Myocyte (in vitro differentiated cells): ENCODE data around the gene ARHGAP18. TPM values are rescaled to one million over a fixed set of nuclear protein-coding genes. Genes with fewer than 3 reads are reported as not detected.

Experiments used
- DNase-seq: peaks from one replicate; pipeline ENCODE4 v3.0.0-alpha.2; 2012; ENCODE audit warnings: low read depth
- total RNA-seq: library from RNA; depleted of rRNA; stranded (reverse); fragments of >200 nt; gene quantifications from 2 replicates; pipeline ENCODE4 v1.2.3, GENCODE V29; 2014

The ARHGAP18 gene
- total RNA-seq, 1 donor from 2014 or later, result 17.1 TPM

DNA sequence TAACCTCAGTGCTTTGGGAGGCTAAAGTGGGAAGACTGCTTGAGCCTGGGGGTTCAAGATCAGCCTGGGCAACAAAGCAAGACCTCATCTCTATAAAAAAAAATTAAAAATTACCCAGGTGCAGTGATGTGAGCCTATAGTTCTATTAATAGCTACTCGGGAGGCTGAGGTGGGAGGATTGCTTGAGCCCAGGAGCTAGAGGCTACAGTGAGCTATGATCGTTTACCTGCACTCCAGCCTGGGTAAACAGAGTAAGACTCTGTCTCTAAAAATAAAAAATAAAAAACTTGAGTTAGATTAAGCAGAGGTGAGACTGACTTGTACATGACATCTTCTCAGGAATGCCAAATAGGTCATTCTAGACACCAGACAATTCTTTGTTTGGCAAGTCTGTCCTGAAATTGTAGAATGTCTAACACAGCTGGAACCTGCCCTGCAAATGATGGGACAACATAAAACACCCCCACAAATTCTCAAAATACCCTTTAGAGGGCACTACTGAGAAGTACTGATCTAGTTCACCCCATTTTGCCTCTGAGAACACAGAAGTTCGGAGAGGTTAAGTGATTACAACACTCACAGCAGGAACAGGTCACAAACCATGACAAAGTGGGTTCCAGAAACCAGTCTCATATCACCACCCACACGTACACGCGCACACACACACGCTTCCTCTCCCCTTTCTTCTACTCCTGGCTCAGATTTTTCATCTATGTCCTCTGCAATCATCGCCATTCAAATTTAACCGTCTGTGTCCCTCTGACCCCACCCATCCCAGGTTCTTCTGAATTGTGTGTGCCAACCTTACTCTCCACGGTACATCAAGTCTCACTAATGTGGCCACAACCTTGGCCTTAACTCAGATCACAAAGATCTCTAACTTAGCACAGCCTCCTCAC is 38.3 kb downstream of the ARHGAP18 start:
- no peak for DNase-seq

DNA sequence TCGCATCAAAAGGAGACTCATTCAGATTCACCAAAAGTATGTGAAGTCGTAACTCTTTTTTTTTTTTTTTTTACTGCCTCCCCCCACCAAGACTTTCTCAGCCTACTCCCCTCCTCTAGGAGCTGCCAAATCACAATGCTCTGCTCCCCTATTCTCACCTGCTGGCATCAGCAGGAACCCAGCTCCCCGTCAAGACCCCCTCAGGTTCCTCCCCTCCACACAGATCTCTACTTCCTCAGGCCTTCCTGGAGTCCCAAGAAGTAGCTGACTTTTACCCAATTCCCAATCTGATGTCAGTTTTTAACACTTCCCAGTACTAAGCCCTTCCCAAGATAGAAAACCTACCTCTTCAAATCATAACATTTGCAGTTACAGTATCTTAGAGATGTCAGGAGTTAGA is 39.3 kb downstream of the ARHGAP18 start:
- no peak for DNase-seq

DNA sequence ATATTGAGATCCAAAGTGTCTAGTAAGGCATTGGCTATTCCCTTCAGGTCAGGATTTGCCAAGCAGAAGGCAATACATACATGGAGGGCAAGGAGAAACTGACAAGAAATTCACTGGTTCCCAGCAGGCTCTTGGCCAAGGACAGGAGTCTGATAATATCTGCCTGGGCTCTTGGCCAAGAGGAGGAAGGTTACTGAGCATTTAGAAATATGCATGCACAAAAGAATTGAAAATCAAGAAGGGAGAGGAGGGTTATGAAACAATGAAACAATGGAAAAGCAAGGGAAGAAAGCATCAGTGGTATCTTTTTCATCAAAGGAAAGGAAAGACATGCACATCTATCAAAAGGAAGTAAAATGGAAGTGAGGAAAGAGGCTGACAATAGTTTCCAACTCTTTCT is 42.4 kb downstream of the ARHGAP18 start:
- no peak for DNase-seq

DNA sequence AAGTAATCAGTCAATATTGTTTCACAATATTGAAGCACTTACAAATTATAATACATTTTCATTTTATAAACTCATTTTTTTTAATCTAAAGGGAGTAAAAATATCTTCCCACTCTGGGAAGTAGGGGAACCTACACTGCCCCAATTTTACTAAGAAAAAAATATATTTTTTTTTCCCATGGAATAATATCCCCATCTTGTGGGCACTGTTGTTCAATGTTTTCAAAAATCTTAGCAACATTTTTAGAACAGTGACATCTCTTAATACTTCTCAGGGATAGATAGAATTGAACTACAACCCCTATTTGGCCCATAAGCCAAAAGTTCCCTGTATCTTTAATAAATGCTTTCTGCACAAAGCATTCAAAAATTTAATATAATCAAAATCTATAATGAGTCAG is 42.9 kb downstream of the ARHGAP18 start:
- DNase-seq, result no peak

DNA sequence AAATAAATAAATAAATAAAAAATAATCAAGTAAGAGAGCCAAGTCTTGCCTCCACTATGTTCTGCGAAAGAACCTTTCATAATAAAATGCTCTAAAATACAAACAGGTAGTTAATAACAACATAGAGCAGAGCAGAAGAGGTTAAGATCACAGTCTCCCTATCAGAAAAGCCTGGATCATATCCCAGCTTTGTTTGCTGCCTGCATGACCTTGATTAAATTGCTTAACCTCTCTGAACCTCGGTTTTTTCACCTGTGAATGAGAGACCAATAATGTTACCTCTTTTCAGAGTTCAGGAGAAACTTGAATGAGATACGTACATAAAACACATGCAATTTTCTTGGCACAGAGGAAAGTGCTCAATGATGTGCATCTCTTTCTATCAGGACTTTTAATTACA is 44.4 kb downstream of the ARHGAP18 start:
- no peak for DNase-seq

DNA sequence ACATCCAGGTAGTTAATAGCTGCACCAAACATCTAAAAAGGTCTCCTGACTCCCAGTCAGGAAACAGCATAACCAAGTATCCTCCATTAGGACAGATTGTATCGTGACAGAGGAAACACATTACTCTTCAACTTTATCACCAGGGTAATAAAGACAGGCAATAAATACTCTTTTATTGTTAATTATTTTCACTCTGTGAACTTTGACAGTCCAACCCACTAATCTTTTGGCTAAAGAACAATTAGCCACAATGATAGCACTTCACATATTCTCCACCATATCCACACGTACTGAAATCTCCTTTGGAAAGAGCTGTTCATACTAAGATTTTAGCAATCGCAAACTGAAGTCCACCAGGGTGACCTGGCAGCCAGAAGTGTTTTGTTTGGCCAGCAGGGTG is 46.4 kb downstream of the ARHGAP18 start:
- no peak for DNase-seq

DNA sequence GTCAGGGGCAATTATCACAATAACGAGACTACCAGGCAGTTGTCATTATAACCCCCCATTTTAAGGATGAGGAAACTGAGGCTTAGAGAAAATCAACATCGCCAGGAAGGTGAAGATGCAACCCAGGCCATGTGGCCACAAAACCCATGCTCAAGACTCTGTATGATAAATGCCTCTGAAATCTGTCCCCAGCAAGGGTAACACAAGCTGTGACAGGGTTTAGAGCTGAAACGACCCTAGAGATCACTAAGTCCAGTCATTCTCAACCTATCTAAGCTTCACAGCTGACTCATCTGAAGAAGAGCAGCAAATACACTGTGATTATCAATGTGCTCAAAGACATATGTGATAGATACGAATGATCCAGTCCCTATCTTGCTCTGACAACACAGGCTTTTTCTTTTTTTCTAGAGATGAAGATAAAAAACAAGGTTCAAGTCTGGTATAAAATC is 47.0 kb downstream of the ARHGAP18 start:
- DNase-seq, result no peak

DNA sequence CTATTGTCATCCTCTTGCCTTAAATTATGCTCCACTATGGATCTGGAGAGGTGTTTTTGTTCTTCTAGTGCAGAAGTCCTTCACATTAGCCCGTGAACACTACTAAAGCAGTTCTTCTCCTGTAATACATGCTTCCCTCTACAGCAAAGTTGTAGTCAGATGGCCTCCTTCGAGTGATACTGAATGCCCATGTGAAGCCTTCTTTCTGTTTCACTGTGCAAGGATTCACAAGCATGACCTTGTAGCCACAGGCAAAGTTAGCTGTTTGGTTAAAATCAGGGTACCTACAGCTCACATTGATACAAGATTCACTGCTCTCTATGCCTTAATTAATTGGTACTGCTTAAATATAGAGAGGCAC is 47.6 kb downstream of the ARHGAP18 start:
- no peak for DNase-seq

DNA sequence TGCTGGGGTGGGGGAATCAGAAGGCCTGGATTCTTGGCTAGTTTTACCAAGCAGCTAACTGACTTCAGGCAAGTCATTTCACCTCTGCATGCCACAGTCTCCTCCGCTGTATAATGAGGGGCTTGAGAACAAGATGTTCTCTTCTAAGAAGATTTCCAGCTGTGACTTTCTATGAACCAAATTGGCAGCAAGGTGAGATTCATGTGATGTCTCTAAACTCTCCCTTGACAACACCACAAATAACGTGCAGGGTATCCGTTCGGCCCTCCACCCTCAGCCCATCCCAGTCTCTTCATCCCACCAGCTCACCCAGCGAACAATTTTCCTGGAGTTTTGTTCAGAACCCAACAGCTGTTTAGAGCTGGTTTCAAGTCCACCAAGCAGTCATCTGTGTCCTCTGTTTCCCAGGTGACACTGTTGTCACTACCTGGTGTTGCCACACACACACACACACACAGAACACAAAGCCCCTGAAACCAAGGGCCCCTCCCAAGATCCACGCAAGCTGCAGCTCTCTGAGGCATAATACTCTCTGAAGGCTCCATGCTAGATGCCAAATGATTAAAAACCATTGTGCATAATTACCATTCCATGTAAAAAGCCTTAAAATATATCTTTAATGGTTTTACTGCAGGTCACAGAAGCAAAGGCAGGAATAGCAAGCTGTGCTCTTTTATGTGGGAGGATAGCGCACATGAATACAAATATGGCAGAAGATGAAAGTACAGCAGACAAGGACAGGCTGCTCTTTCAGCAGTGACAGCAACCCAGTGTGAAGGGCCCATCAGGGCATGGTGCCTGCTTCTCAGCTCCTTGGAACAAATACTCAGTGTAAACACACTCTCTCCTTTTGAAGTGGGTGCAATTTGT is 48.2 kb downstream of the ARHGAP18 start:
- DNase-seq, result no peak

DNA sequence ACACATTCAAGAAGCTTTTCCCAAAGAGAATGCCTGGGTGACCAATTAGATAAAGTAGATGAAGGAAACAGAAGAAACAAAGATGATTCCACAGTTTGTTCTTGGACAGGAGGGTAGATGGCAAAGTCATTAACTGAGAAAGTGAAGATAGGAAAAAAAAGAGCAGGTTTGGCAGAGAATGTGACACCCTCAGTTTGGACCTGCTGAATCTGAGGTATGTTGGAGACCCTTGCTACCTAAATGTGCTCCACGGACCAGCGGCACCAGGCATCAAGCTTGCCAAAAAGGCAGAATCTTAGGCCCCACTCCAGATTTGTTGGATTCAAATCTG is 49.7 kb downstream of the ARHGAP18 start:
- DNase-seq, result no peak

DNA sequence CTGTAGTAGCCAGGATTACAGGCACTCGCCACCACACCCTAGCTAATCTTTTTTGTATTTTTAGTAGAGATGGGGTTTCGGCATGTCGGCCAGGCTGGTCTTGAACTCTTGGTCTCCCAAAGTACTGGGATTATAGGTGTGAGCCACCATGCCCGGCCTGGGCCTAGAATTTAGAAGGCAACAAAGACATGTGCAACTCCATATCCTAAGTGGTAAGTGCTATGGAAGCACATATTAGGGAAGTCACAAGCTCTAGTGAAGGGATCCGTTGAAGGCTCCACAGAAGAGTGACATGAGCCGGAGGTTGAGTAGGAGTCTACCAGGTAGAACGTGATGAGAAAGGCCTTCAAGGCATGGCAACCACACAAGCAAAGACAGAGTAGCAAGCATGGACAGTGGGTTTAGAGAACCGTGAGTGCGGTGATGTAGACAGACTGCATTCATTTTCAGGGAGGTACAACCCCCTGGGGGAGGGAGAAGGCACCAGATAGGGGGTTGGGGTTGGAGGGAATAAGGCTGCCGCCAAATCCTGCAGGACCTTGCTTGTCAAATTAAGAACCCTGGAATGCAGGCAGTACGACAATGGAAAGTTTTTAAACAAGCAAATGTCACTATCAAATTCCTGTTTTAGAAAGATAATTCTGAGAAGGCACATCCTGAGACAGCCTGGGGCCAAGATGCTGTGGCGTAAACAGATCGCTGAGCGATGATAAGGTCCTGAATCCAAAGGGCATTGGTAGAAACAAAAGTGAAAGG is 50.2 kb downstream of the ARHGAP18 start:
- DNase-seq, result no peak

DNA sequence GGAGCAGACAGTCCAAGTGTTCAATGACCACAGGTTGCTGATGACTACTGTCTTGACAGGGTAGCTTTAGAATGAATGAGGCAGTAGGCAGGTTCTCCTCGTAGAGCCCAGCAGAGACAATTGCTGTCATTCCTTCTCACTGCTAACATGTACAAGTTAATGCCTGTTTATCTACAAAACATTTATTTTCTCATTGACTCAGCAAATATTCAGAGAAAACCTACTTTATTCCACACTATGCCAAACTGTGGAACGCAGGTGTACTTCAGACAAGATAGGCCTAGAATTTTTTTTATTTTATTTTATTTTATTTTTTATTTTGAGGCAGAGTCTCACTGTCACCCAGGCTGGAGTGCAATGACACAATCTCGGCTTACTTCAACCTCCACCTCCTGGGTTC is 50.8 kb downstream of the ARHGAP18 start:
- DNase-seq, result no peak

DNA sequence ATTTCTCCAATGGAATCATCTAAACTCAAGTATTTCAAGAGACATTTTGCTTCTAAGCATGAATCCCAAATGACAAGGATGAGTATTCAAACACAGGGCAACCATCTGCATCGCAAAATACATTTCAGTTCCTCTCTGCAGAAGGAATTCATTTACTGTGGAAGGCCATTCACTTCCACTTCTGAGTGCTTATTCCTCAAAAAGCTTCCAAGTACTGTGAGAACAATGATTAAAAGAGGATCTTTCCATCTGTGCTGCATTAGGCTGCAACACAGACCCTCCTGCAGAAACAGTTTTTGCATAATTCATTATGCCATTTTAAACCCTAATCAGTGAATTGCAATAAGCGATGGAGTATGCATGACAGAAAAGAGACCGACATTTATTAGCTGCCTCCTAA is 52.5 kb downstream of the ARHGAP18 start:
- no peak for DNase-seq

DNA sequence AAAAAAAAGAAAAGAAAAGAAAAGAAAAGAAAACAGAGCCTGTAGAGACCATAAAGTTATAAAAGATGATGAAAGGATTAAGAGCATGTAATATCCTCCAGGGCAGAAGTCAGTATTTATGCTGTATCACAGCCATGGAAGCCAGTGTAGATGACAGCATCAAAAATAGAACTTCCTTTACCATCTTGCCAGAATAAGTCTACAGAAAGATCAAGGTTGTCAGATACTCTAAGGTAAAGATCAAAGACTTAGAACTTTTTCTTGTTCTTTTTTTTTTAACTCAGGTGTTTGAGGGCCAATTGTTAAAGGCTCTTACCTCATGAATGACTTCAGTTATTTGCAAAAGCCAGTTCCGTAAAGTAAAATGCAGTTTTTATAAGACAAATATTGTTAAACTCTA is 54.6 kb downstream of the ARHGAP18 start:
- DNase-seq, result no peak

DNA sequence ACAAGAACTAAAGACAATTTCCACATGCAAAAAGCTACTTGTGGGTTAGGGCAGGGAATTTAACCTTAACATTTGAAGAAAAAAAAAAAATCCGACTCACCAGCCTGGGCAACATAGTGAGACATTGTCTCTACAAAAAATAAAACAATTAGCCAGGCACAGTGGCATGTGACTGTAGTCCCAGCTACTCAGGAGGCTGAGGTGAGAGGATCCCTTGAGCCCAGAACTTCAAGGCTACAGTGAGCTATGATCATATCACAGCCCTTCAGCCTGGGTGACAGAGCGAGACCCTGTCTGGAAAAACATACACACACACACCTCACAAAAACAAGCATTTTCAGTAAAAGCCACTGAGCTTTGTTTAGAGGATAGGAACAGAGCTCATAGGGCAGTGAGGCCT is 56.2 kb downstream of the ARHGAP18 start:
- DNase-seq, result no peak

DNA sequence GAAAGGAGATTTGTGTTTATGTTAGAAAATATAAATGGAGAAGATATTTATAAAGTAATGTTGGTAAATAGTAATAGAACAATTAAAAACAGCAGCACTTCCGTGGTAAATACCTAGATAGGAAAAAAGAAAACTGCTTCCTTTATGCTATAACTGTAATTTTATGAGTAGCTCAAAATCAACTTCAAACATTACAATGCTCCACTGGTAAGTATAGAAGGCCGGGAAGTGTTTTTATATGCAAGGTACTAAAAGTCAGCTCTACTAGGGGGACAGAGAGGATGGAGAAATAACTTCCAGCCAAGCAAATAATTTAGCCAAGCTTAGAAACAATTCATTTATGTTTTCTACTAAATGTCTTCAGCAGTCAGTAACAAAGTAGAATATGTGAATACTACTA is 56.7 kb downstream of the ARHGAP18 start:
- no peak for DNase-seq

DNA sequence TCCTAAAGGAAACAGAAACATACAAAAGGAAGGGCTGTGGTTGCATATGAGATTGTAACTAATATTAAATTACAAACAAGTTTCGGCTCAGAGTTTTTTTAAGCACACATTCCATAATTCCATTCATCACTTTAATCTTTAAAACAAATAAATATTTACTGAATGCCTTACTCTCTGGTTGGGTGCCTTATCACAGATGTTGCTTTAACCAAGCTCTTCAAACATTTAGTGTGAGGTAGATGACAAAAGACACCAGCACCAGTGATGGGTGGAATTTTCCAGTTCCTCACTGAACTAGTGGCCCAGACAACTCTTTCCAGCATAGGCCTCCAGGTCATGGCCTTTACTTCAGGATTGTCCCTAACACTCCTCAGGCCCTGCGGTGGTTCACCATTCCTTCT is 58.7 kb downstream of the ARHGAP18 start:
- no peak for DNase-seq

DNA sequence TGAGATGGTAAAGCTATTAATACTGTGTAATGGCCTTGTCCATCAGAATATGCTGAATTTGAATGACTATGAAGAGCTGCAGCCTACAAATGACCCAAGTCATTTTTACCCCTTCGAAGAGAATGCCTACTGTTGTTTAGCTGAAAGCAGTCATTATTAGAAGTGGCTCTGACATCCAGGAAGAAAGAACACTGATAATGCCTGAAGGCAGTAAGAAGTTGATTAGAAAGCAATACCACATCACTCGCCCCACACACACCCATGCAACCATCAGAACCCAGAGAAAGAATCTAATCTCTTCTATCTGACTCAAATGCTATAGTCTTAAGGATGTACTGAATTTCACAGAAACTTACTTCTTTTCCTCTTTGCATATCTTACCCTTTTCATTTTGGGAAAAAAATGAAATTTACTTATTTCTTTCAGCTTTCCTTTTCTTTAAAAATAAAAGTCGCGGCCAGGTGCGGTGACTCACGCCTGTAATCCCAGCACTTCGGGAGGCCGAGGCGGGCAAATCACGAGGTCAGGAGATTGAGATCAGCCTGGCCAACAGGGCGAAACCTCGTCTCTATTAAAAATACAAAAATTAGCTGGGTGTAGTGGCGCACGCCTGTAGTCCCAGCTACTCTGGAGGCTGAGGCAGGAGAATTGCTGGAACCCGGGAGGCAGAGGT is 61.0 kb downstream of the ARHGAP18 start:
- no peak for DNase-seq

DNA sequence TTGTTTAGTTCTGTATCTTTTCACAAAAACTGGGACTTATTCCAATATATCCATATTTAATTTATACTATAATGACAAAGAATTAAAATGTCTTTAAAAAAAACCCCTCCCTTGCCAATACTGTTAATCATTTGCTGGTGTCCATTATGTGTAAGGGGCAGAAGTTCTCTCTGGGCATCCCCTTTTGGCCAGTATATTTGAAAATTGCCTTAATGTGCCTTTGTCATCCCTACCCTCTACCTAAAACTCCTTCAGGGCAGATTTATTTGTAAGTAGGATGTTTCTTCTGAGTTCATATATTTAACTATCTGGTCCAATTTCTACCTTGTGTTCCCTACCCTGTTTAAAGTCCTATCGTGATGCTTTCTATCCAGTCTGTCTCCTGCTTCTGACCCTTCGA is 62.9 kb downstream of the ARHGAP18 start:
- no peak for DNase-seq

DNA sequence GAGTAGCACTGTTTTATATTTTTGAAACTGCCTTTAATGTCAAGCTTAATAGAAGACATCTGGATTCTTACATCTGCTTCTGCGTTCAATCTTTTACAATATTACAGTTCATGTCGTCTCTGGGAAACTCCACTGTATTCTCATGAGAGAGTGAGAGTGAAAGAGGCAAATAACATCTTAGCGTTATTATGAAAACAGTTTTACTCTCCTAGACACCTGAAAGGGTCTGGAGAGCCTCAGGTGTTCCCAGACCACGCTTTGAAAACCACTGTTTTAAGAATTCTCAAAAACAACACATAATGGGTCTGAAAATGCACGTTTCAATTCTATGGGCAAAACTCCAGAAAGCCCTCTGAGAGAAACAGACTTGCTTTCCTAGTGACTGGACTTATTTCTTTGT is 63.3 kb downstream of the ARHGAP18 start:
- DNase-seq, result no peak
